Panc1 (cell line): ENCODE measurements around the gene CNKSR1. TPM values are rescaled to one million over a fixed set of nuclear protein-coding genes. Genes with fewer than 3 reads are reported as not detected.

Experiments used
- ATAC-seq: fragments of 200-7000 bp; cut with Tn5 transposase; 2 replicates; pipeline ENCODE4 v1.9.1; 2020; ENCODE audit warnings: mild to moderate bottlenecking, moderate library complexity
- BruUV-seq: library from RNA; stranded (reverse); fragments of 400-500 nt; replicated peaks from 2 replicates; lab custom pipeline; 2021; lab: Mats Ljungman, UMichigan
- CTCF ChIA-PET: fragments of 300-600 bp; sonication (Branson Sonifier 250); formaldehyde crosslinking; loops from one replicate; lab custom pipeline; 2022; ENCODE audit warnings: antibody characterized with exemption; lab: Charles Lee
- POLR2A ChIA-PET: fragments of 300-600 bp; sonication (Branson Sonifier 250); formaldehyde crosslinking; loops from one replicate; lab custom pipeline; 2022; ENCODE audit warnings: antibody characterized with exemption; lab: Charles Lee
- DNase-seq: peaks from one replicate; pipeline ENCODE4 v3.0.0-alpha.2; 2010; ENCODE audit warnings: low read depth, low spot score
- H3K27ac ChIP-seq: 2 replicates; pipeline ENCODE4 v1.5.1; 2011; ENCODE audit warnings: mild to moderate bottlenecking, low read length, inconsistent platforms
- H3K27me3 ChIP-seq: fragments of 200-500 bp; sonication (Bioruptor generic); 2 replicates; pipeline ENCODE4 v1.6.0; 2014; ENCODE audit warnings: low read length, inconsistent platforms; ENCODE audit not compliant: control insufficient read depth, insufficient read depth
- H3K36me3 ChIP-seq: fragments of 200-500 bp; sonication (Bioruptor generic); 2 replicates; pipeline ENCODE4 v1.5.1; 2014; ENCODE audit warnings: inconsistent platforms, mild to moderate bottlenecking, low read length, moderate library complexity; ENCODE audit not compliant: control insufficient read depth, insufficient read depth
- H3K4me1 ChIP-seq: 2 replicates; pipeline ENCODE4 v1.5.1; 2011; ENCODE audit warnings: inconsistent platforms, mild to moderate bottlenecking, low read length, moderate library complexity; ENCODE audit not compliant: control insufficient read depth, insufficient read depth
- H3K4me3 ChIP-seq, 2 experiments: 2 replicates each; pipeline ENCODE4 v1.5.1; 2011 to 2012; ENCODE audit warnings: low read depth in 2 of 2, low read length in 2 of 2, mild to moderate bottlenecking in 2 of 2, inconsistent platforms in 1 of 2, moderate library complexity in 1 of 2
- H3K9me3 ChIP-seq: fragments of 200-500 bp; sonication (Bioruptor generic); 2 replicates; pipeline ENCODE4 v1.5.1; 2014; ENCODE audit warnings: low read depth, mild to moderate bottlenecking, inconsistent platforms, low read length, moderate library complexity; ENCODE audit not compliant: control insufficient read depth, insufficient read depth
- CTCF ChIP-seq: fragments of 450-650 bp; IDR thresholded peaks from 2 replicates; pipeline ENCODE4 v1.5.1; 2017; ENCODE audit warnings: mild to moderate bottlenecking
- POLR2AphosphoS5 ChIP-seq: IDR thresholded peaks from 2 replicates; pipeline ENCODE4 v1.6.1; 2012; ENCODE audit warnings: mild to moderate bottlenecking, low read depth, low read length, moderate library complexity
- REST ChIP-seq, 2 experiments: IDR thresholded peaks; 2 replicates each; pipeline ENCODE4 v1.6.1; 2011 to 2012; ENCODE audit warnings: low read depth in 2 of 2, control low read depth in 1 of 2, low read length in 1 of 2, mild to moderate bottlenecking in 1 of 2, moderate library complexity in 1 of 2; ENCODE audit not compliant: insufficient read depth in 1 of 2
- SIN3A ChIP-seq: IDR thresholded peaks from 2 replicates; pipeline ENCODE4 v1.6.1; 2012; ENCODE audit warnings: low read depth, mild to moderate bottlenecking, low read length, moderate library complexity, borderline replicate concordance; ENCODE audit not compliant: insufficient read depth
- TCF7L2 ChIP-seq: IDR thresholded peaks from 2 replicates; pipeline ENCODE4 v1.6.1; 2011; ENCODE audit warnings: mild to moderate bottlenecking, low read depth, low read length, inconsistent platforms
- in situ Hi-C: cut with HindIII; loops from 2 replicates; pipeline ENCODE4 v1.10.0; 2016; ENCODE audit warnings: low sequenced_read_pairs, low pct_unique_long_range_greater_than_20kb
- intact Hi-C: fragments of 100-400 bp; cut with micrococcal nuclease; formaldehyde crosslinking; loops from one replicate; pipeline ENCODE4 v1.10.0; 2022; ENCODE audit not compliant: unreplicated experiment
- total RNA-seq: library from RNA; stranded (reverse); gene quantifications from one replicate; pipeline ENCODE4 v1.2.1, GENCODE V29; 2021; ENCODE audit not compliant: unreplicated experiment

Gene CNKSR1
- total RNA-seq, 1 experiment from 2014 or later, result 13.7 TPM

- Histone ChIP-seq H3K27ac (no peak overlapping the region), H3K27me3 (no peaks in the 10 kb centered on the region), H3K4me3 (no peak overlapping the region), H3K9me3 (no peaks in the 10 kb centered on the region), H3K36me3 (no peaks in the 10 kb centered on the region), H3K4me1 (no peaks in the 10 kb centered on the region)
- POLR2A ChIA-PET, result interaction anchor here (0.7 to 0.9 kb wide), 2 partner anchors 14 to 31 kb away, joined by 3 to 4 read pairs; partner anchors contain the start of gene ZNF593
- no peak for ATAC-seq
- TF ChIP-seq POLR2AphosphoS5, result no peak
- TF ChIP-seq CTCF, result no peak
- no peak for TF ChIP-seq SIN3A
- no peak for TF ChIP-seq TCF7L2
- no peak for TF ChIP-seq REST (IDR thresholded peaks at IDR 0.05; ENCODE audit: insufficient read depth in 1 of 2, low read depth in 2 of 2, low read length in 1 of 2)
- in situ Hi-C loops (no loop called here), intact Hi-C loops (no loop called here)
- DNase-seq, result no peak
- no TSS peak for BruUV-seq
- CTCF ChIA-PET, result no interaction called here
Measured at GRCh38 chr1:26184086-26184485, 6.8 kb downstream of the CNKSR1 start.

DNA sequence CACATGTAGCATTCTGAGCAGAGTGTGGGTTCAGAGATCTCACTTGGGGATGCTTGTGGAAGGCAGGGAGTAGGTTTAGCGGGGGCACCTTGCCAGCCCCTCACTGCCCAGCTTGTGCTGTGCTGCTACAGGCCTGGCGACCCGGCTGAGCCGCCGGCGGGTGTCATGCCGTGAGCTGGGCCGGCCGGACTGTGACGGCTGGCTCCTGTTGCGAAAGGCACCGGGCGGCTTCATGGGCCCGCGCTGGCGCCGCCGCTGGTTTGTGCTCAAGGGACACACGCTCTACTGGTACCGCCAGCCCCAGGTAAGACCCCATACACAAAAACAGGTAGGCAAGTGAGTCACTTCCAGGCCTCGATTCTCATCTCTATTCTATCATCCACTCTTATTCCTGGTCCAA is 7.6 kb downstream of the CNKSR1 start:
- DNase-seq, result no peak
- H3K36me3 ChIP-seq, result no peaks in the 10 kb centered on the region
- no peaks in the 10 kb centered on the region for H3K4me1 ChIP-seq
- H3K27ac ChIP-seq, result no peak overlapping the region
- no peak overlapping the region for H3K4me3 ChIP-seq
- H3K9me3 ChIP-seq, result no peaks in the 10 kb centered on the region
- ATAC-seq, result no peak
- in situ Hi-C loops, result no loop called here
- no TSS peak for BruUV-seq
- ChIA-PET POLR2A (no interaction called here), CTCF (no interaction called here)
- intact Hi-C loops, result no loop called here
- TF ChIP-seq POLR2AphosphoS5 (no peak), TCF7L2 (no peak), REST (IDR thresholded peaks at IDR 0.05; ENCODE audit: insufficient read depth in 1 of 2, low read depth in 2 of 2, low read length in 1 of 2) (no peak), CTCF (no peak), SIN3A (no peak)
- no peaks in the 10 kb centered on the region for H3K27me3 ChIP-seq
